Tibial artery (tissue), 4 donors: Measurements from ENCODE around the gene STRN.
"Not testable (repeated sequence)": the region's sequence is repeated elsewhere in the genome, so short reads cannot be mapped to it uniquely, and the experiment has no call there.

ENCODE experiments used
- DNase-seq, 2 donors: peaks; one replicate each; pipeline ENCODE4 v3.0.0-alpha.2; 2019
- H3K27ac ChIP-seq, 2 donors: fragments of 200-600 bp; sonication (generic) in 1 of 2; 1 replicate in 1 of 2; 2 replicates in 1 of 2; pipeline ENCODE4 v1.5.1; 2018 to 2019; ENCODE audit warnings: mild to moderate bottlenecking in 1 of 2
- H3K27me3 ChIP-seq, 2 donors: fragments of 200-600 bp; sonication (generic) in 1 of 2; one replicate each; pipeline versions ENCODE4 v1.5.1 to v1.6.0; 2016 to 2019
- H3K36me3 ChIP-seq, 3 donors: fragments of 200-600 bp; sonication (generic) in 2 of 3; one replicate each; pipeline ENCODE4 v1.5.1; 2016 to 2019; ENCODE audit warnings: mild to moderate bottlenecking in 2 of 3
- H3K4me1 ChIP-seq, 4 donors: fragments of 200-600 bp; sonication (generic) in 2 of 4; 1 replicate in 3 of 4; 2 replicates in 1 of 4; pipeline ENCODE4 v1.5.1; 2016 to 2019
- H3K4me3 ChIP-seq, 2 donors: fragments of 200-600 bp; sonication (generic) in 1 of 2; 1 replicate in 1 of 2; 2 replicates in 1 of 2; pipeline ENCODE4 v1.5.1; 2018 to 2019; ENCODE audit warnings: mild to moderate bottlenecking in 2 of 2
- H3K9me3 ChIP-seq, 3 donors: fragments of 200-600 bp; sonication (generic) in 1 of 3; one replicate each; pipeline ENCODE4 v1.5.1; 2016 to 2019
- intact Hi-C: fragments of 100-400 bp; cut with DNase I; formaldehyde crosslinking; loops from one replicate; pipeline ENCODE4 v1.15.0; 2023; ENCODE audit warnings: low total_unique reads
- TF ChIP-seq, protein P1 (sequence below), 2 experiments: fragments of 200-600 bp in 1 of 2; fragments of 450-650 bp in 1 of 2; IDR thresholded peaks; one replicate each; pipeline ENCODE4 v1.5.1; 2017 to 2019; ENCODE audit warnings: antibody characterized with exemption in 2 of 2, mild to moderate bottlenecking in 1 of 2, moderate library complexity in 1 of 2

STRN gene

DNA sequence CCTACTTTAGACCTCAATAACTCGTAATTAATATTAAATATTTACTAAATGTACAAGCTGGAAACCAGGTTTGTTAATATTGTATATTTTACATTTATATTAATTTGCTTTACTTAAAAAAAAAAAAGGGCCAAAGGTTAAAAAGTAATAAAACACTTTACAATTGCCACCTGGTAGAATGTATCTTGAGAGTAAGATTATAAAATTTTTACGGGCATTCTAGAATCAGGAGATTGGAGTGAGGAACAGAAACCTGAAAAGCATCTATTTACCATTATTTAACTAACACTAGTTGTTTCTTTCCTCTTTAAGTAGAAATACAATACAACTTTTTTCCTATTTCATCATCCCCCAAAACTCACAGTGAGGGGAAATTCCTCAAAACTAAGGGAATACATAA, 15.6 kb upstream of the STRN start:
- H3K4me3 ChIP-seq = no peak overlapping the region
- no peak for DNase-seq
- no peaks in the 10 kb centered on the region for H3K4me1 ChIP-seq
- intact Hi-C loops = no loop called here
- TF ChIP-seq, protein P1, sequence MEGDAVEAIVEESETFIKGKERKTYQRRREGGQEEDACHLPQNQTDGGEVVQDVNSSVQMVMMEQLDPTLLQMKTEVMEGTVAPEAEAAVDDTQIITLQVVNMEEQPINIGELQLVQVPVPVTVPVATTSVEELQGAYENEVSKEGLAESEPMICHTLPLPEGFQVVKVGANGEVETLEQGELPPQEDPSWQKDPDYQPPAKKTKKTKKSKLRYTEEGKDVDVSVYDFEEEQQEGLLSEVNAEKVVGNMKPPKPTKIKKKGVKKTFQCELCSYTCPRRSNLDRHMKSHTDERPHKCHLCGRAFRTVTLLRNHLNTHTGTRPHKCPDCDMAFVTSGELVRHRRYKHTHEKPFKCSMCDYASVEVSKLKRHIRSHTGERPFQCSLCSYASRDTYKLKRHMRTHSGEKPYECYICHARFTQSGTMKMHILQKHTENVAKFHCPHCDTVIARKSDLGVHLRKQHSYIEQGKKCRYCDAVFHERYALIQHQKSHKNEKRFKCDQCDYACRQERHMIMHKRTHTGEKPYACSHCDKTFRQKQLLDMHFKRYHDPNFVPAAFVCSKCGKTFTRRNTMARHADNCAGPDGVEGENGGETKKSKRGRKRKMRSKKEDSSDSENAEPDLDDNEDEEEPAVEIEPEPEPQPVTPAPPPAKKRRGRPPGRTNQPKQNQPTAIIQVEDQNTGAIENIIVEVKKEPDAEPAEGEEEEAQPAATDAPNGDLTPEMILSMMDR (IDR thresholded peaks at IDR 0.05) = no peak
- no peak overlapping the region for H3K27ac ChIP-seq
- H3K9me3 ChIP-seq = no peaks in the 10 kb centered on the region
- H3K36me3 ChIP-seq = peaks cover 14 to 30% (median 17%) of the 10 kb centered on the region in 3 donors
- no peaks in the 10 kb centered on the region for H3K27me3 ChIP-seq

DNA sequence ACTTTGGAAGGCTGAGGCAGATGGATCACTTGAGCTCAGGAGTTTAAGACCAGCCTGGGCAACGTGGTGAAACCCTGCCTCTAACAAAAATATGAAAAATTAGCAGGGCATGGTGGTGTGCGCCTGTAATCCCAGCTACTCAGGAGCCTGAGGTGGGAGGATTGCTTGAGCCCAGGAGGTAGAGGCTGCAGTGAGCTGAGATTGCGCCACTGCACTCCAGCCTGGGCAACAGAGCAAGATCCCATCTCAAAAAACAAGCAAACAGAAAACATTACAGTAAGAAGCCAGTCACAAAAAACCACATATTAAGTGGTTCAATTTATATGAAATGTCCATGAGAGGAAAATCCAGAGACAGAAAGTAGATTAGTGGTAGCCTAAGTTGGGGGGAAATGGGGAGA, 12.7 kb upstream of the STRN start:
- intact Hi-C loops = not testable (repeated sequence)

DNA sequence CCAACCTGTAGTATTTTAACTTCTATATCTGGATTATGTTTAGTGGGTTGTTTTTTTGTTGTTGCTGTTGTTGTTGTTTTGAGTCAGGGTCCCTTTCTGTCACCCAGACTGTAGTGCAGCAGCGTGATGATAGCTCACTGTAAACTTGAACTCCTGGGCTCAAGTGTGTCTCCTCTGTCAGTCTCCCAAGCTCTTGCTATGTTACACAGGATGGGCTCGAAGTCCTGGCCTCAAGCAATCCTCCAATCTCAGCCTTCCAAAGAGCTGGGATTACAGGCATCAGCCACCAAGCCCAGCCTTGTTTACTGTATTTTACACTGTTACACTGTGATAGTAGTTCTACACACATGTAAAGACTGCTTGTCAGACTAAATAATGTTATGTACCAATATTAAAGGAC, 9.7 kb upstream of the STRN start:
- intact Hi-C loops = no loop called here
- no peaks in the 10 kb centered on the region for H3K27me3 ChIP-seq
- peaks cover 5 to 18% (median 7%) of the 10 kb centered on the region in 3 donors for H3K36me3 ChIP-seq
- H3K9me3 ChIP-seq = no peaks in the 10 kb centered on the region
- no peaks in the 10 kb centered on the region for H3K4me1 ChIP-seq
- TF ChIP-seq, protein P1 (IDR thresholded peaks at IDR 0.05) = no peak
- H3K4me3 ChIP-seq = no peak overlapping the region
- no peak for DNase-seq
- no peak overlapping the region for H3K27ac ChIP-seq

More for the DNA sequence above, 12.7 kb upstream of the STRN start:
- not testable (repeated sequence) for H3K27ac ChIP-seq, H3K27me3 ChIP-seq, DNase-seq, H3K4me3 ChIP-seq, H3K9me3 ChIP-seq, H3K4me1 ChIP-seq
- peaks cover 8 to 25% (median 12%) of the 10 kb centered on the region in 3 donors for H3K36me3 ChIP-seq

DNA sequence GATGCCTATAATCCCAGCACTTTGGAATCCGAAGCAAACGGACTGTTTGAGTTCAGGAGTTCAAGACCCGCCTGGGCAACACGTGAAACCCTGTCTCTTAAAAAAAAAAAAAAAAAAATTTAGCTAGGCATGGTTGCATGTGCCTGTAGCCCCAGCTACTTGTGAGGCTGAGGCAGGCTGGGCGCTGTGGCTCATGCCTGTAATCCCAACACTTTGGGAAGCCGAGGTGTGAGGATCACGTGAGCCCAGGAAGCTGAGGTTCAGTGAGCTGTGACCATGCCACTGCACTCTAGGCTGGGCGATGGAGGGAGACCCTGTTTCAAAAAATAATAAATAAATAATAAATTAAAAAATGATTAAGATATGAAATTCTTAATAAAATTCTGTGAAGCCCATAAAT, 9.0 kb upstream of the STRN start:
- Histone ChIP-seq H3K36me3 (peaks cover 0 to 15% (median 5%) of the 10 kb centered on the region in 3 donors), H3K9me3 (no peaks in the 10 kb centered on the region), H3K4me1 (no peaks in the 10 kb centered on the region), H3K27ac (no peak overlapping the region), H3K27me3 (no peaks in the 10 kb centered on the region), H3K4me3 (no peak overlapping the region)
- TF ChIP-seq, protein P1 (IDR thresholded peaks at IDR 0.05) = no peak
- DNase-seq = no peak
- intact Hi-C loops = no loop called here

DNA sequence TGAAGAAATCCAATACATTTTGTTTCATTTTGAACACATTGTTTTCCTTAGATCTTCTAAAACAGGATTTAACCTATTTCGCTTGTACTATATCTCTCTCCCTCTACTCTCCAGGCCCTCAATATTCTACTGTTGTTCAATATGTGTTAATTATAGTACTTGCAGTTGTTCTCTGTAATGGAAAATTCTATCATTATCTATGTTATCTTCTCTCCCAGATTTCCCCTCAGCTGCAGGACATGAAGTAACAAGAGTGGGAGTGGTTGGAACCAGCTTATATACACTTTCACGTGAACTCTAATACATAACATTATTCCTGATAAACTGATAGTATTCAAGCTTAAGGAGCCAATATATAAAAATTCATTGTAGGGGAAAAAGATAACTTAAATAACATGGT, 7.0 kb upstream of the STRN start:
- Histone ChIP-seq H3K27ac (no peak overlapping the region), H3K4me1 (no peaks in the 10 kb centered on the region), H3K9me3 (no peaks in the 10 kb centered on the region), H3K27me3 (no peaks in the 10 kb centered on the region), H3K36me3 (no peaks in the 10 kb centered on the region), H3K4me3 (no peak overlapping the region)
- TF ChIP-seq, protein P1 (IDR thresholded peaks at IDR 0.05) = no peak
- no peak for DNase-seq
- intact Hi-C loops = no loop called here

DNA sequence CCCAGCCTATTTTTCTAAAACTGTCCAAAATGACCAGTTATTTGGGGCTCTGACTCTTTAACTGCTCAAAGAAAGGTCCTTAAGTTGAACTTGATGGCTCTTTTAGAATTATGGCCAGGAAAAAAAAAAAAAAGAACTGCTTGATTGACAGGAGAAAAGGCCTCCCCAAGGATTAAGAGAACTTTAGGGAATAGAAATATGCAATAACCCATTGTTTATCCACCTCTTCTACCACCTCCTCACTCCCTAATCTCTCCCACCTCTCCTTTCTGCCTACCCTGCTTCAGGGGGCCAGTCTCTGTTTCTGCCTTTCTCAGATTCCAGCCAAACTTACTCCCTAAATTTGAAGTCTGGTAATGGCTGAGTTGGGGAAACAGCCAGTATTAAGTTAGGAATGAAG, 5.7 kb upstream of the STRN start:
- H3K27me3 ChIP-seq = no peaks in the 10 kb centered on the region
- H3K27ac ChIP-seq = no peak overlapping the region
- TF ChIP-seq, protein P1 (IDR thresholded peaks at IDR 0.05) = no peak
- intact Hi-C loops = no loop called here
- DNase-seq = no peak
- H3K9me3 ChIP-seq = no peaks in the 10 kb centered on the region
- H3K4me3 ChIP-seq = no peak overlapping the region
- H3K4me1 ChIP-seq = peaks cover 0 to 3% (median 0%) of the 10 kb centered on the region in 4 donors
- no peaks in the 10 kb centered on the region for H3K36me3 ChIP-seq
